HL-60/S4 treated with phorbol 12-myristate 13-acetate at 8.2 ng/mL for 4 days and 3 days (cell line): ENCODE data around the gene UBL5.

Experiments
- in situ Hi-C: fragments of 300-500 bp; cut with MboI; formaldehyde crosslinking; loops from 2 replicates; pipeline ENCODE4 v1.15.0; 2022; ENCODE audit warnings: low sequenced_read_pairs

Gene UBL5

DNA sequence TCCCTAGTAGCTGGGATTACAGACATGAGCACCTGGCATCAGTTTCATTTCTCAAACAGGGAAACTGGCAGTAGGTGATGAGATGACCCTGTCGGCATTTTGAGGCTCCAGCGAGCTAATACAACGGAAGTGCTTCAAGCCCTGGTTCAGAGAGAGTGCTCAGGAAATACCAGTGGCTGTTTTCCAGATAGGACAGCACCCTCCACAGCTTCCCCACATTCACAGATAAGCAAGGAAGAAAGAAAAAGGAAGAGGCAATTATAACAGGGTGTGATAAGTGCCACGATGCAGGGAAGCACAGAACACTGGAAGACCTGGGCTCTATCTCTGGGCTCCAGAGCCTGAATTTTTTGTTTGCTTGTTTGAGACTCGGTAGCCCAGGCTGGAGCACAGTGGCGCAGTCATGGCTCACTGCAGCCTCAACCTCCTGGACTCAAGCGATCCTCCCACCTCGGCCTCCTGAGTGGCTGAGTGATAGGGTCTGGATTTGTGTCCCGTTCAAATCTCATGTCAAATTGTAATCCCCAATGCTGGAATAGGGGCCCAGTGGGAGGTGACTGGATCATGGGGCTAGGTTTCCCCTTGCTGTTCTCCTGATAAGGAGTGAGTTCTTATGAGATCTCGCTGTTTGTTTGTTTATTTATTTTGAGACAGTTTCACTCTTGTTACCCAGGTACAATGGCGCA is 50.9 kb downstream of the UBL5 start:
- in situ Hi-C loops: no loop called here
